DOHH2 (cell line): ENCODE results near the gene TTBK2.

Experiments used
- H3F3A ChIP-seq: fragments of 200-600 bp; sonication (generic), shearing (Covaris generic); 2 replicates; pipeline ENCODE4 v1.6.0; 2016; ENCODE audit warnings: antibody characterized with exemption, mild to moderate bottlenecking; ENCODE audit not compliant: control insufficient read depth, insufficient read depth
- H3K27ac ChIP-seq: fragments of 200-600 bp; sonication (generic); 2 replicates; pipeline ENCODE4 v1.5.1; 2014; ENCODE audit warnings: low read depth, mild to moderate bottlenecking, low read length, moderate library complexity
- H3K27me3 ChIP-seq: fragments of 200-600 bp; sonication (generic); 2 replicates; pipeline ENCODE4 v1.6.1; 2014; ENCODE audit warnings: mild to moderate bottlenecking, low read length, mixed read lengths; ENCODE audit not compliant: control insufficient read depth
- H3K36me3 ChIP-seq: fragments of 200-600 bp; sonication (generic); 2 replicates; pipeline ENCODE4 v1.6.1; 2014; ENCODE audit warnings: mild to moderate bottlenecking, low read length, moderate library complexity, mixed read lengths; ENCODE audit not compliant: control insufficient read depth
- H3K4me1 ChIP-seq: fragments of 200-600 bp; sonication (generic); 2 replicates; pipeline ENCODE4 v1.6.1; 2014; ENCODE audit warnings: mild to moderate bottlenecking, low read length, mixed read lengths; ENCODE audit not compliant: control insufficient read depth
- H3K4me2 ChIP-seq: fragments of 200-600 bp; sonication (generic); 2 replicates; pipeline ENCODE4 v1.6.0; 2014; ENCODE audit warnings: mild to moderate bottlenecking, low read length, moderate library complexity
- H3K4me3 ChIP-seq: fragments of 200-600 bp; sonication (generic); 2 replicates; pipeline ENCODE4 v1.5.1; 2014; ENCODE audit warnings: mild to moderate bottlenecking, low read length, mixed read lengths
- H3K79me2 ChIP-seq: fragments of 200-600 bp; sonication (generic); 2 replicates; pipeline ENCODE4 v1.6.1; 2014; ENCODE audit warnings: mild to moderate bottlenecking, low read length, mixed read lengths; ENCODE audit not compliant: control insufficient read depth
- H3K9me2 ChIP-seq: fragments of 200-600 bp; sonication (generic); replicated peaks from 2 replicates; pipeline ENCODE4 v1.6.1; 2014; ENCODE audit warnings: mild to moderate bottlenecking, low read length, mixed read lengths; ENCODE audit not compliant: control insufficient read depth
- H3K9me3 ChIP-seq: fragments of 200-600 bp; sonication (generic); 2 replicates; pipeline ENCODE4 v1.6.1; 2014; ENCODE audit warnings: antibody characterized with exemption, low read length, mixed read lengths; ENCODE audit not compliant: control insufficient read depth, insufficient read depth
- H4K20me1 ChIP-seq: fragments of 200-600 bp; sonication (generic); 2 replicates; pipeline ENCODE4 v1.6.0; 2014; ENCODE audit warnings: low read depth, mild to moderate bottlenecking, antibody characterized with exemption, low read length, moderate library complexity; ENCODE audit not compliant: control insufficient read depth, insufficient read depth
- EZH2phosphoT487 ChIP-seq: fragments of 200-600 bp; sonication (generic); IDR thresholded peaks from 2 replicates; pipeline ENCODE4 v1.6.1; 2017; ENCODE audit warnings: borderline replicate concordance, mild to moderate bottlenecking, antibody characterized with exemption, low read length, moderate library complexity, mixed read lengths
- TF ChIP-seq, protein P1 (sequence below): fragments of 200-600 bp; sonication (generic); IDR thresholded peaks from one replicate; pipeline ENCODE4 v1.5.1; 2014; ENCODE audit warnings: antibody characterized with exemption, mild to moderate bottlenecking, low read depth, low read length; ENCODE audit not compliant: poor library complexity, severe bottlenecking

Gene TTBK2

GRCh38 chr15:42804739-42805138, 115.8 kb downstream of the TTBK2 start:
- H3K9me2 ChIP-seq: no peaks in the 10 kb centered on the region
- H3K9me3 ChIP-seq: no peaks in the 10 kb centered on the region
- H3K4me3 ChIP-seq: no peak overlapping the region
- no peaks in the 10 kb centered on the region for H3K27me3 ChIP-seq
- H3K27ac ChIP-seq: no peak overlapping the region
- no peak overlapping the region for H3K4me2 ChIP-seq
- H3K79me2 ChIP-seq: no peaks in the 10 kb centered on the region
- H4K20me1 ChIP-seq: no peaks in the 10 kb centered on the region
- TF ChIP-seq, protein P1, sequence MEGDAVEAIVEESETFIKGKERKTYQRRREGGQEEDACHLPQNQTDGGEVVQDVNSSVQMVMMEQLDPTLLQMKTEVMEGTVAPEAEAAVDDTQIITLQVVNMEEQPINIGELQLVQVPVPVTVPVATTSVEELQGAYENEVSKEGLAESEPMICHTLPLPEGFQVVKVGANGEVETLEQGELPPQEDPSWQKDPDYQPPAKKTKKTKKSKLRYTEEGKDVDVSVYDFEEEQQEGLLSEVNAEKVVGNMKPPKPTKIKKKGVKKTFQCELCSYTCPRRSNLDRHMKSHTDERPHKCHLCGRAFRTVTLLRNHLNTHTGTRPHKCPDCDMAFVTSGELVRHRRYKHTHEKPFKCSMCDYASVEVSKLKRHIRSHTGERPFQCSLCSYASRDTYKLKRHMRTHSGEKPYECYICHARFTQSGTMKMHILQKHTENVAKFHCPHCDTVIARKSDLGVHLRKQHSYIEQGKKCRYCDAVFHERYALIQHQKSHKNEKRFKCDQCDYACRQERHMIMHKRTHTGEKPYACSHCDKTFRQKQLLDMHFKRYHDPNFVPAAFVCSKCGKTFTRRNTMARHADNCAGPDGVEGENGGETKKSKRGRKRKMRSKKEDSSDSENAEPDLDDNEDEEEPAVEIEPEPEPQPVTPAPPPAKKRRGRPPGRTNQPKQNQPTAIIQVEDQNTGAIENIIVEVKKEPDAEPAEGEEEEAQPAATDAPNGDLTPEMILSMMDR: no peak
- TF ChIP-seq EZH2phosphoT487: no peak
- no peaks in the 10 kb centered on the region for H3F3A ChIP-seq
- no peaks in the 10 kb centered on the region for H3K4me1 ChIP-seq
- no peaks in the 10 kb centered on the region for H3K36me3 ChIP-seq

DNA sequence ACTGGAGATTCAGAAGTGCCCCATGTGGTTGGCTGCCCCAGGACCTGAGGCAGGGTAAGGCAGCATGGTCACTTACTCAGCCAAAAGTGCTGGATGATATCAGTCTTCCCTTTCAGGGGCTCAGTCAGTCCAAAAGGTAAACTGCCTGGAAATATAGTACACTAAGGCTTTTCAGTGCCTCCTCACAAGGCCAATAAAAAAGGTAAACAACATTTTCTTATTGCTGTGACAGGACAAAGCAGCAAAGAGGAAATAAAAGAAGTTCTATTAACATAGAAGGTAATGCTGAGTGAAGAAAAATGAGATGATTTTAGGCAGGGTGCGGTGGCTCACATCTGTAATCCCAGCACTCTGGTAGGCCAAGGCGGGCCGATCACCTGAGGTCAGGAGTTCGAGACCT, 117.1 kb downstream of the TTBK2 start:
- no peaks in the 10 kb centered on the region for H3K36me3 ChIP-seq
- no peak overlapping the region for H3K4me3 ChIP-seq
- H3K79me2 ChIP-seq: no peaks in the 10 kb centered on the region
- H3K27ac ChIP-seq: no peak overlapping the region
- H3K27me3 ChIP-seq: no peaks in the 10 kb centered on the region
- H3K4me1 ChIP-seq: no peaks in the 10 kb centered on the region
- no peaks in the 10 kb centered on the region for H3K9me2 ChIP-seq
- H3F3A ChIP-seq: no peaks in the 10 kb centered on the region
- H4K20me1 ChIP-seq: no peaks in the 10 kb centered on the region
- TF ChIP-seq EZH2phosphoT487: no peak
- no peak overlapping the region for H3K4me2 ChIP-seq
- no peaks in the 10 kb centered on the region for H3K9me3 ChIP-seq

- Histone ChIP-seq H3K79me2 (no peaks in the 10 kb centered on the region), H3K36me3 (no peaks in the 10 kb centered on the region), H3K27me3 (no peaks in the 10 kb centered on the region), H3K4me2 (no peak overlapping the region), H3K9me3 (no peaks in the 10 kb centered on the region), H3K27ac (no peak overlapping the region), H3K4me1 (no peaks in the 10 kb centered on the region), H3K9me2 (no peaks in the 10 kb centered on the region), H3K4me3 (no peak overlapping the region), H3F3A (no peaks in the 10 kb centered on the region; the same call in 1 of the 2 replicates), H4K20me1 (no peaks in the 10 kb centered on the region)
- no peak for TF ChIP-seq EZH2phosphoT487
- TF ChIP-seq, protein P1: no peak
Measured at GRCh38 chr15:42802168-42802567, 118.4 kb downstream of the TTBK2 start.

DNA sequence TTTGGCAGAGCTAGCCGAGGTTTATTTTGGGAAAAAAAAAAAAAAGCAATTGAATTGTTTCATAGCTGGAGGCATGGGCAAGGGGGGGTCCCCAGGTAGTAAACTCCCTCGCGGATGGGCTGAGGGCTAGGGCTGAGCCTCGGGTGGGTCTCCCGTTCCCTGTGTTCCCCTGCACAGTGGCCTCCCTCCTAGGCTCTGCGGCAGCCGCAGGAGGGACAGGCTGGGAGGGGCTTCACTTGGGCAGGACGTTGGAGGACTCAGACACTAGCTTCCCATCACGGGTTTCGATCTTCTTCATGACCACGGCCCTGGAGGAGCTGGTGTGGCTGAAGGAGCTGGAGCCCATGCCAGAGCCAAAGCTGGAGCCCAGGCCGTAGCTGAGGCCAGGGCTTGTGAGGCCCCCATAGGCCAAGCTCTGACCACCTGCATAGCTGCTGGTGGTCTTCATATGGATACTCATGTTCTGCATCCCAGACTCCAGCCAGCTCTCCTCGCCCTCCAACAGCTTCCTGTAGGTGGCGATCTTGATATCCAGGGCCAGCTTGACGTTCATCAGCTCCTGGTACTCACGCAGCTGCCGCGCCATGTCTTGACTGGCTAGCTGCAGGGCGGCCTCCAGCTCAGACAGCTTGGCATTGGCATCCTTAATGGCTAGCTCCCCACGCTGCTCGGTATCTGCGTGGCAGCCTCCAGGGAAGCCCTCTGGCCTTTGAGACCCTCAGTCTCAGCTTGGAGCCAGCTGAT, 119.7 kb downstream of the TTBK2 start:
- Histone ChIP-seq H3K27ac (no peak overlapping the region), H3K4me1 (no peaks in the 10 kb centered on the region), H3F3A (no peaks in the 10 kb centered on the region; the same call in 1 of the 2 replicates), H4K20me1 (no peaks in the 10 kb centered on the region), H3K79me2 (no peaks in the 10 kb centered on the region), H3K9me2 (no peaks in the 10 kb centered on the region), H3K4me2 (no peak overlapping the region), H3K36me3 (no peaks in the 10 kb centered on the region), H3K4me3 (no peak overlapping the region), H3K27me3 (no peaks in the 10 kb centered on the region), H3K9me3 (no peaks in the 10 kb centered on the region)
- TF ChIP-seq, protein P1: peak; percentile 38
- no peak for TF ChIP-seq EZH2phosphoT487
